Osteoblast (primary cell): ENCODE data around the gene ANKRA2. TPM values are rescaled to one million over a fixed set of nuclear protein-coding genes. Genes with fewer than 3 reads are reported as not detected.

ENCODE experiments used
- DNase-seq: peaks from one replicate; pipeline ENCODE4 v3.0.0; 2011; ENCODE audit warnings: low spot score, mixed read lengths; ENCODE audit not compliant: insufficient read length; ENCODE audit errors: missing footprints
- H2AFZ ChIP-seq: 2 replicates; pipeline ENCODE4 v1.6.0; 2011; ENCODE audit warnings: mild to moderate bottlenecking, low read length
- H3K27ac ChIP-seq: 2 replicates; pipeline ENCODE4 v1.5.1; 2011; ENCODE audit warnings: mild to moderate bottlenecking, low read depth, low read length, moderate library complexity
- H3K27me3 ChIP-seq: 2 replicates; pipeline ENCODE4 v1.6.0; 2012; ENCODE audit warnings: mild to moderate bottlenecking, control low read depth, inconsistent platforms, low read length, moderate library complexity; ENCODE audit not compliant: insufficient read depth
- H3K36me3 ChIP-seq: 2 replicates; pipeline ENCODE4 v1.5.1; 2011; ENCODE audit warnings: mild to moderate bottlenecking, low read length, control low read depth, moderate library complexity; ENCODE audit not compliant: insufficient read depth
- H3K4me1 ChIP-seq: 2 replicates; pipeline ENCODE4 v1.5.1; 2011; ENCODE audit warnings: mild to moderate bottlenecking, low read length, control low read depth, moderate library complexity; ENCODE audit not compliant: insufficient read depth
- H3K4me2 ChIP-seq: 2 replicates; pipeline ENCODE4 v1.6.0; 2011; ENCODE audit warnings: mild to moderate bottlenecking, low read length; ENCODE audit not compliant: insufficient read depth
- H3K4me3 ChIP-seq: fragments of 200-600 bp; sonication (generic); 3 replicates; pipeline ENCODE4 v1.5.1; 2012; ENCODE audit warnings: mild to moderate bottlenecking, low read length, inconsistent platforms; ENCODE audit not compliant: insufficient read depth
- H3K79me2 ChIP-seq: 2 replicates; pipeline ENCODE4 v1.6.0; 2012; ENCODE audit warnings: mild to moderate bottlenecking, low read length, control low read depth, inconsistent platforms; ENCODE audit not compliant: insufficient read depth
- H3K9me3 ChIP-seq: 2 replicates; pipeline ENCODE4 v1.5.1; 2011; ENCODE audit warnings: low read depth, low read length, control low read depth
- H4K20me1 ChIP-seq: 2 replicates; pipeline ENCODE4 v1.6.0; 2012; ENCODE audit warnings: mild to moderate bottlenecking, low read length, control low read depth; ENCODE audit not compliant: insufficient read depth
- total RNA-seq: library from RNA; depleted of rRNA; stranded (reverse); fragments of >200 nt; gene quantifications from 2 replicates; pipeline ENCODE4 v1.2.3, GENCODE V29; 2012
- TF ChIP-seq, protein P1 (sequence below): IDR thresholded peaks from 2 replicates; pipeline ENCODE4 v1.5.1; 2011; ENCODE audit warnings: mild to moderate bottlenecking, low read depth, low read length, moderate library complexity; ENCODE audit errors: extremely low read depth

Gene ANKRA2
- total RNA-seq, 1 donor: 25.3 TPM

DNA sequence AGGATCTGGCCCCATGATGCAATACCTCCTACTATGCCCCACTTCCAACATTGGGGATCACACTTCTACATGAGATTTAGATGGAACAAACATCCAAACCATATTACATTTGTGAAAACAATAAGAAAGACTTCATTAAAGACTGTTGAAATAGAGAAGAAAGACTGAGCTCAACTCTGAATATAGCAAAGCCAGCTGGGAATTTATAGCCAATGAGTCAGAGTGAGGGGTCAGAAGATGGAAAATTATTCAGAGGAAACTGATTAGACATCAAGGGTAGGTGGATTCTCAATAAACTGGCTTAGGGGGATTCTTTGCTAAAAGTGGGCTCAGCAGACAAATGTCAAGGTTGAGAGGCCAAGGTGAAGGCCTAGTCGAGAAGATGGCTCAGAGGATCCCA is 41.6 kb downstream of the ANKRA2 start:
- Histone ChIP-seq H3K79me2 (no peaks in the 10 kb centered on the region), H3K27ac (no peak overlapping the region), H4K20me1 (no peaks in the 10 kb centered on the region), H3K4me1 (peaks cover 10% of the 10 kb centered on the region), H3K27me3 (no peaks in the 10 kb centered on the region), H2AFZ (no peak overlapping the region), H3K4me3 (no peak overlapping the region), H3K9me3 (no peaks in the 10 kb centered on the region), H3K4me2 (no peak overlapping the region), H3K36me3 (no peaks in the 10 kb centered on the region)
- DNase-seq: no peak
- TF ChIP-seq, protein P1, sequence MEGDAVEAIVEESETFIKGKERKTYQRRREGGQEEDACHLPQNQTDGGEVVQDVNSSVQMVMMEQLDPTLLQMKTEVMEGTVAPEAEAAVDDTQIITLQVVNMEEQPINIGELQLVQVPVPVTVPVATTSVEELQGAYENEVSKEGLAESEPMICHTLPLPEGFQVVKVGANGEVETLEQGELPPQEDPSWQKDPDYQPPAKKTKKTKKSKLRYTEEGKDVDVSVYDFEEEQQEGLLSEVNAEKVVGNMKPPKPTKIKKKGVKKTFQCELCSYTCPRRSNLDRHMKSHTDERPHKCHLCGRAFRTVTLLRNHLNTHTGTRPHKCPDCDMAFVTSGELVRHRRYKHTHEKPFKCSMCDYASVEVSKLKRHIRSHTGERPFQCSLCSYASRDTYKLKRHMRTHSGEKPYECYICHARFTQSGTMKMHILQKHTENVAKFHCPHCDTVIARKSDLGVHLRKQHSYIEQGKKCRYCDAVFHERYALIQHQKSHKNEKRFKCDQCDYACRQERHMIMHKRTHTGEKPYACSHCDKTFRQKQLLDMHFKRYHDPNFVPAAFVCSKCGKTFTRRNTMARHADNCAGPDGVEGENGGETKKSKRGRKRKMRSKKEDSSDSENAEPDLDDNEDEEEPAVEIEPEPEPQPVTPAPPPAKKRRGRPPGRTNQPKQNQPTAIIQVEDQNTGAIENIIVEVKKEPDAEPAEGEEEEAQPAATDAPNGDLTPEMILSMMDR: no peak

DNA sequence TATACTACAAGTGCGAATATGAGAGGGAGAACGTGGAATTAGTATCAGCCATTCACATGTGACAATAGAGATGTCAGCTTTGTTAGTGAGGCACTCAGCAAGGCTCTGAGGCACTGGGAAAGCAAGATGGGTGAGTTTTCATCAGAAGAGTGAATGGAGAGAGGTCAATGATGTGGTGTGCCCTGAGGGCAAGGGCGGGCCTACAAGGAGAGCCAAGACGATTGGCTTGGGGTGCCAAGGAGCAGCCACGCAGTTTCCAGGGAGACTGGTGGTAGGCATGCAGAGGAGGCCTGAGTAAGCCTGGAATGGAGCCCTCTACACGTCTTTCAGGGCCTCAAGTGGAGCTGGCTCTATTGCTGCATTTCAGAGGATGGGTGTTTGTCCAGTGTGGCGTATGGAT is 42.5 kb downstream of the ANKRA2 start:
- Histone ChIP-seq H3K36me3 (no peaks in the 10 kb centered on the region), H3K27ac (no peak overlapping the region), H3K4me2 (no peak overlapping the region), H3K79me2 (no peaks in the 10 kb centered on the region), H3K4me1 (peaks cover 10% of the 10 kb centered on the region), H3K9me3 (no peaks in the 10 kb centered on the region), H3K27me3 (no peaks in the 10 kb centered on the region), H2AFZ (peak overlapping the region; percentile 41), H3K4me3 (no peak overlapping the region), H4K20me1 (no peaks in the 10 kb centered on the region)
- TF ChIP-seq, protein P1: no peak
- no peak for DNase-seq

- Histone ChIP-seq H3K79me2 (no peaks in the 10 kb centered on the region), H2AFZ (peak overlapping the region; percentile 77), H3K27me3 (no peaks in the 10 kb centered on the region), H3K36me3 (no peaks in the 10 kb centered on the region), H4K20me1 (no peaks in the 10 kb centered on the region), H3K4me3 (peak overlapping the region; percentile 42), H3K9me3 (no peaks in the 10 kb centered on the region), H3K27ac (no peak overlapping the region), H3K4me1 (peaks cover 10% of the 10 kb centered on the region), H3K4me2 (peak overlapping the region; percentile 75)
- TF ChIP-seq, protein P1: peak; percentile 81
- DNase-seq: peak; percentile 86
Observed at GRCh38 chr5:73519531-73520283, 45.7 kb downstream of the ANKRA2 start.

DNA sequence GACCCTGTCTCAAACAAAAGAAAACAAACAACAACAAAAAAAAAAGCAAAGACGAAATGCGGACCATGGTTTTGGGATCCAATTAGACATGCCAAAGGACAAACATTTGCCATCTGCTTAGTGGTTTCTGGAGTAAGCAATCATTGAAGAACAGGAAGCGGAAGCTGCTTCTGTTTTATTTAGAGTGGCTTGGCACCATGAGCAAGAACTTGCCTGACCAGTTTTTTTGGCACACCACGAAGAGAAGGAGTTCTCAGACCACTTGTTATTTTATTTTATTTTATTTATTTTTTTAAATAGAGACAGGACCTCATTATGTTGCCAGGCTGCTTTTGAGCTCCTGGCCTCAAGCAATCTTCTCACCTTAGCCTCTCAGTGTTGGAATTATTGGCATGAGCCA is 50.2 kb downstream of the ANKRA2 start:
- H3K27me3 ChIP-seq: no peaks in the 10 kb centered on the region
- no peaks in the 10 kb centered on the region for H4K20me1 ChIP-seq
- H2AFZ ChIP-seq: peak overlapping the region; percentile 68
- no peak overlapping the region for H3K4me3 ChIP-seq
- no peak overlapping the region for H3K27ac ChIP-seq
- H3K4me1 ChIP-seq: peaks cover 4% of the 10 kb centered on the region
- DNase-seq: no peak
- TF ChIP-seq, protein P1: no peak
- H3K36me3 ChIP-seq: no peaks in the 10 kb centered on the region
- H3K9me3 ChIP-seq: no peaks in the 10 kb centered on the region
- no peaks in the 10 kb centered on the region for H3K79me2 ChIP-seq
- peak overlapping the region; percentile 39 for H3K4me2 ChIP-seq
